ENCODE measurements around the gene TRMU.

DNA sequence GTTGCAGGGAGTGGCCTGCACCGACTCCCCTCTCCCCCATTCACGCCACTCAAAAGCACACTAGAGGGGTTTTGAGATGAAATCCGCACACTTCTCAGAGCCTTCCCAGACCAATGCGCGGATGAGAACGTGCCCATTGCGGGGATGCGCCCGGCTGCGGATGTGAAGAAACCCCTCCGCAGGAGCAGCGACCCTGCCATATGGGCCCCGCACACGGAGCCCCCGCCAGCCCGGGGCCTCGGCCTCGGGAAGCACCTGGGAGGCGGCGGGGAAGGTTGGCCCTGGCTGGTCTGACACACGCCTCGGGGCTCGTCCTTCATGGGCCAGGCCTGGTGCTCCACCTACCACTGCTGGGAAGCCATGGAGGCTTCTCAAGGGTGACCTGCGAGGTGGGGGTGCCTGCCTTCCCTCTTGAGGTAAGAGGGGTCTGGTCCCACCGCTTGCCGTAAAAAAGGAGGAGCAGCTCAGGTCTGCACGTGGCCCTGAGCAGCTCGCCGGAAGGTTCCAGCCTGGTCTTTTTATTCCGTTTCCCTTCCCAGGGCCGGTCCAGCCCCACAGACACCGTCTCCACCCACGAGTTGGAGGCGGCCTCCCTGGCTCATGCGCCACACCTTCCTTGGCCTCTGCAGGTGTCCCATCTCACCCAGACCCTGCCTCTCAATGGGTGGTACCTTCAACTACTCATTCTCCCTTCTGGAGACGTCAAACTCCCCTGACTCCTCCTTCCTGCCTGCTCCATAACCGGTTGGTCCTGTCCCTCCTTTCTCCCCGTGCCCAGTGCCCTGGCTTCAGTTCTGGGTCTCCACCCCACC is 39.4 kb downstream of the TRMU start:
- TF ChIP-seq, protein P1, sequence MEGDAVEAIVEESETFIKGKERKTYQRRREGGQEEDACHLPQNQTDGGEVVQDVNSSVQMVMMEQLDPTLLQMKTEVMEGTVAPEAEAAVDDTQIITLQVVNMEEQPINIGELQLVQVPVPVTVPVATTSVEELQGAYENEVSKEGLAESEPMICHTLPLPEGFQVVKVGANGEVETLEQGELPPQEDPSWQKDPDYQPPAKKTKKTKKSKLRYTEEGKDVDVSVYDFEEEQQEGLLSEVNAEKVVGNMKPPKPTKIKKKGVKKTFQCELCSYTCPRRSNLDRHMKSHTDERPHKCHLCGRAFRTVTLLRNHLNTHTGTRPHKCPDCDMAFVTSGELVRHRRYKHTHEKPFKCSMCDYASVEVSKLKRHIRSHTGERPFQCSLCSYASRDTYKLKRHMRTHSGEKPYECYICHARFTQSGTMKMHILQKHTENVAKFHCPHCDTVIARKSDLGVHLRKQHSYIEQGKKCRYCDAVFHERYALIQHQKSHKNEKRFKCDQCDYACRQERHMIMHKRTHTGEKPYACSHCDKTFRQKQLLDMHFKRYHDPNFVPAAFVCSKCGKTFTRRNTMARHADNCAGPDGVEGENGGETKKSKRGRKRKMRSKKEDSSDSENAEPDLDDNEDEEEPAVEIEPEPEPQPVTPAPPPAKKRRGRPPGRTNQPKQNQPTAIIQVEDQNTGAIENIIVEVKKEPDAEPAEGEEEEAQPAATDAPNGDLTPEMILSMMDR (IDR thresholded peaks at IDR 0.05) = no peak
- TF ChIP-seq POLR2A (IDR thresholded peaks at IDR 0.05) = peak in 1 of 2 donors; percentile 23
